Measurements from ENCODE around the gene PEX14.

Gene PEX14

GRCh38 chr1:10517677-10517982 is 42.9 kb downstream of the PEX14 start:
- Histone ChIP-seq H3K4me3 (ENCODE audit: low read depth, low read length) (no peak overlapping the region), H3K4me1 (peaks cover 21% of the 10 kb centered on the region), H3K9me3 (no peaks in the 10 kb centered on the region), H3K27me3 (no peaks in the 10 kb centered on the region), H3K36me3 (no peaks in the 10 kb centered on the region)
- DNase-seq = no peak
- TF ChIP-seq, protein P1, sequence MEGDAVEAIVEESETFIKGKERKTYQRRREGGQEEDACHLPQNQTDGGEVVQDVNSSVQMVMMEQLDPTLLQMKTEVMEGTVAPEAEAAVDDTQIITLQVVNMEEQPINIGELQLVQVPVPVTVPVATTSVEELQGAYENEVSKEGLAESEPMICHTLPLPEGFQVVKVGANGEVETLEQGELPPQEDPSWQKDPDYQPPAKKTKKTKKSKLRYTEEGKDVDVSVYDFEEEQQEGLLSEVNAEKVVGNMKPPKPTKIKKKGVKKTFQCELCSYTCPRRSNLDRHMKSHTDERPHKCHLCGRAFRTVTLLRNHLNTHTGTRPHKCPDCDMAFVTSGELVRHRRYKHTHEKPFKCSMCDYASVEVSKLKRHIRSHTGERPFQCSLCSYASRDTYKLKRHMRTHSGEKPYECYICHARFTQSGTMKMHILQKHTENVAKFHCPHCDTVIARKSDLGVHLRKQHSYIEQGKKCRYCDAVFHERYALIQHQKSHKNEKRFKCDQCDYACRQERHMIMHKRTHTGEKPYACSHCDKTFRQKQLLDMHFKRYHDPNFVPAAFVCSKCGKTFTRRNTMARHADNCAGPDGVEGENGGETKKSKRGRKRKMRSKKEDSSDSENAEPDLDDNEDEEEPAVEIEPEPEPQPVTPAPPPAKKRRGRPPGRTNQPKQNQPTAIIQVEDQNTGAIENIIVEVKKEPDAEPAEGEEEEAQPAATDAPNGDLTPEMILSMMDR (IDR thresholded peaks at IDR 0.05; ENCODE audit: low read depth, low read length) = no peak

DNA sequence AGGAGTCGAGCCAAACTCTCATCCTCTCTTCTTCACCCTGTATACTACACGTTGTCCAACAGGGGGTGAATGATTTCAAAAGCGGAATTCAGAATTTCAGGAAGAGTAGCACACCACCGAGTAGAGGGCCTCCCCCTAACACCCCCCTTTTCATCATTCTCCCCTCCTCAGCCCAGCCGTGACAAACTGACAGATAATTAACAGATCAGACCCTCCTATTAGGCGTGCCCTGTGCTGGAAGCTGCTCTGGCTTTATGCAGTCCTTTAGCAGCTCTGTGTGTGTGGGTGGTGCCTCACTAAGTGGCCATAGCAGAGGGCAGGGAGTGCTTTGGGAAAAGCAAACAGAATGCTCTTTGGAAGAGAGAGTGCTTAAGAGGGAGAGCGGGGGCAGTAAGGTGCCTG is 44.3 kb downstream of the PEX14 start:
- H3K4me1 ChIP-seq = peaks cover 21% of the 10 kb centered on the region
- DNase-seq = peak; percentile 22

GRCh38 chr1:10520497-10520896 is 45.7 kb downstream of the PEX14 start:
- Histone ChIP-seq H3K27me3 (no peaks in the 10 kb centered on the region), H3K36me3 (no peaks in the 10 kb centered on the region), H3K4me3 (ENCODE audit: low read depth, low read length) (no peak overlapping the region), H3K4me1 (peaks cover 21% of the 10 kb centered on the region), H3K9me3 (no peaks in the 10 kb centered on the region)
- TF ChIP-seq, protein P1 (IDR thresholded peaks at IDR 0.05; ENCODE audit: low read depth, low read length) = no peak
- no peak for DNase-seq

More for the DNA sequence above, 44.3 kb downstream of the PEX14 start:
- H3K4me3 ChIP-seq (ENCODE audit: low read depth, low read length) = no peak overlapping the region
- H3K36me3 ChIP-seq = no peaks in the 10 kb centered on the region
- H3K9me3 ChIP-seq = no peaks in the 10 kb centered on the region
- TF ChIP-seq, protein P1 (IDR thresholded peaks at IDR 0.05; ENCODE audit: low read depth, low read length) = peak; percentile 30
- H3K27me3 ChIP-seq = no peaks in the 10 kb centered on the region

DNA sequence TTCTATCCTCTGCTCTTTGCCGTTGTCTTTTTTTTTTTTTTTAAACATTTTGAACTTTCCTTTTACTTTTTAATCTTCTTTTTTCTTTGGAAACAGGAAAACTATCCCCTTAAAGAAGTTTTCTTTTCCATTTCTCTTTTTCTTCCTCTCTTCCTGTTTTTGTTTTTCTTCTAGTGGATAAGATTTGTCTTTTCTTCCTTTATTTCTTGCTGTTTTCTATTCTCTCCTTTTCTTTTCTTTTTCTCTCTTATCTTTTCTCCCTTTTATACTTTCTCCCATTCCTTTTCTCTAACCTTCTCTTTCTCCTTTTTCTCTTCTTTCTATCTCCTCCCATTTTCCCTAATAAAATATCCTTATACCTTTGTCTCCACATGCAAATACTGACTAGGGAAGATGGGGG is 46.2 kb downstream of the PEX14 start:
- no peak for DNase-seq
- Histone ChIP-seq H3K27me3 (no peaks in the 10 kb centered on the region), H3K36me3 (no peaks in the 10 kb centered on the region), H3K4me1 (peaks cover 18% of the 10 kb centered on the region), H3K4me3 (ENCODE audit: low read depth, low read length) (no peak overlapping the region), H3K9me3 (no peaks in the 10 kb centered on the region)
- TF ChIP-seq, protein P1 (IDR thresholded peaks at IDR 0.05; ENCODE audit: low read depth, low read length) = no peak

DNA sequence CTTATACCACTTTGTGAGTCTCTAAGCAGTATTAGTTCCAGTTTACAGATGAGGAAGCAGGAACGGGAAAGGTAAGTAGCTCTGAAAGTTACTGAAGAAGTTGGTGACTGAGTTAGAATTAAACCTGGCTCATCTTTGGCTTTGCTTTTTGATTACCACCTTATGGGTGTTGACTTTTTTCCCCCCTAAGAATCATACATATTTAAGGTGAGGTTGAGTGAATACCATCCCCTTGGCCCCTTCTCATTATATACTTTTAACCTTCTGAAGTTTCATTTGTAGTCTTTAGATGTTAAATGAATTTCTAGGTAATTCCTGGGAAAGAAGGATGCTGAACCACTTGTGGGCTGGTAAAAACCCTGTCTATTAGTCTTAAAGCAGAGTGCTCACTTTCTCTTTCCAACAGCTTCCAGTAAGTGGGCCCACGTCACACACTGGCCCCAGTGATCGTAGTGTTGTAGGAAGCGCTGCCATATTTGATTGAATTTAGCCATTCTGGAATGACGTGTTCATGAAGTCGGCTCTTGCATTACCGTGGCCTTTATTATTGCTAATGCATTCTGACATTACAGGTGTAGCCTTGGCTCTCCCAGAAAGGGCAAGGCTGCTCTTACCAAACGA is 46.9 kb downstream of the PEX14 start:
- no peaks in the 10 kb centered on the region for H3K27me3 ChIP-seq
- H3K9me3 ChIP-seq = no peaks in the 10 kb centered on the region
- H3K4me3 ChIP-seq (ENCODE audit: low read depth, low read length) = no peak overlapping the region
- TF ChIP-seq, protein P1 (IDR thresholded peaks at IDR 0.05; ENCODE audit: low read depth, low read length) = no peak
- no peaks in the 10 kb centered on the region for H3K36me3 ChIP-seq
- no peak for DNase-seq
- peaks cover 13% of the 10 kb centered on the region for H3K4me1 ChIP-seq

DNA sequence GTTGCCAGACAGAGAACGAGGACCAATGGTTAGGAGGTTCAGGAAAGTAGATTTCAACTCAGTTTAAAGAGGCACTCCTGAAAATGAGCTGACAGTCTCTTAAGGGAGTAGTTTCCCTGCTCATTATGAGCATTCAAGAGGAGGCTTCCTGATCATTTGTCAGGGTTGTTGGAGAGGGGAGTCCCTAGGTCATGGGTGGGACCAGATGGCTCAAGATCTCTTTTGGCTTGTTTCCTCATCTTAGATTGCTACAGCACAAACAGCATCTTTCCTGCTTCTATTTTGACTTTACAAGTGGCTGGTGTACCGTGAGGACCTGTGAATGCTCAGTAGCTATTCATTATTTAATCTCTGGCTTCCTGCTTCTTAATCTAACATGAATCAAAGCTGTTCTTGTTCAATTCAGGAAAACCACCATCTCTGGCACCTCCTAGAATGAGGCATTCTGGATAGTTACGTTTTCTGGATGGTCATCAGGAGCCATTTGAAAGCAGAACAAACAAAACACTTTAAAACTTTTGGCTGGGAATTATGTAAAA is 47.6 kb downstream of the PEX14 start:
- H3K9me3 ChIP-seq = no peaks in the 10 kb centered on the region
- no peak overlapping the region for H3K4me3 ChIP-seq (ENCODE audit: low read depth, low read length)
- peaks cover 8% of the 10 kb centered on the region for H3K4me1 ChIP-seq
- H3K27me3 ChIP-seq = no peaks in the 10 kb centered on the region
- no peak for DNase-seq
- no peaks in the 10 kb centered on the region for H3K36me3 ChIP-seq
- TF ChIP-seq, protein P1 (IDR thresholded peaks at IDR 0.05; ENCODE audit: low read depth, low read length) = no peak
